GM23338 (cell line): Measurements from ENCODE around the gene ADCYAP1R1. TPM values are rescaled to one million over a fixed set of nuclear protein-coding genes. Genes with fewer than 3 reads are reported as not detected.
A peak's percentile ranks its signal among the peaks of the same experiment; 100 is the strongest.

Experiments used
- ATAC-seq: fragments of 200-7000 bp; cut with Tn5 transposase; 3 replicates; pipeline ENCODE4 v1.9.1; 2020
- DNase-seq: peaks from one replicate; pipeline ENCODE4 v3.0.0-alpha.2; 2015; ENCODE audit warnings: low spot score
- H2AFZ ChIP-seq: fragments of 200-600 bp; sonication (generic); 2 replicates; pipeline ENCODE4 v1.8.0; 2016; ENCODE audit warnings: antibody characterized with exemption, mild to moderate bottlenecking, moderate library complexity
- H3F3A ChIP-seq: fragments of 200-600 bp; sonication (generic); replicated peaks from 2 replicates; pipeline ENCODE4 v1.8.0; 2017; ENCODE audit warnings: antibody characterized with exemption, mixed run types, low read depth
- H3K27ac ChIP-seq: fragments of 200-600 bp; sonication (generic); 2 replicates; pipeline ENCODE4 v1.6.1; 2016; ENCODE audit warnings: low read depth
- H3K27me3 ChIP-seq: fragments of 200-600 bp; sonication (generic); 2 replicates; pipeline ENCODE4 v1.8.0; 2016; ENCODE audit warnings: mild to moderate bottlenecking, mixed run types, moderate library complexity; ENCODE audit not compliant: insufficient read depth
- H3K36me3 ChIP-seq: fragments of 200-600 bp; sonication (generic); 2 replicates; pipeline ENCODE4 v1.8.0; 2016; ENCODE audit warnings: mild to moderate bottlenecking; ENCODE audit not compliant: insufficient read depth
- H3K4me1 ChIP-seq: fragments of 200-600 bp; sonication (generic); 2 replicates; pipeline ENCODE4 v1.8.0; 2016; ENCODE audit warnings: mild to moderate bottlenecking, moderate library complexity; ENCODE audit not compliant: insufficient read depth
- H3K4me2 ChIP-seq: fragments of 200-600 bp; sonication (generic); 2 replicates; pipeline ENCODE4 v1.7.1; 2017; ENCODE audit warnings: mixed run types
- H3K4me3 ChIP-seq: fragments of 200-600 bp; sonication (generic); 2 replicates; pipeline ENCODE4 v1.6.1; 2016; ENCODE audit warnings: mixed run types
- H3K79me2 ChIP-seq: fragments of 200-600 bp; sonication (generic); replicated peaks from 2 replicates; pipeline ENCODE4 v1.8.0; 2017; ENCODE audit warnings: mild to moderate bottlenecking; ENCODE audit not compliant: insufficient read depth
- H3K9me2 ChIP-seq: fragments of 200-600 bp; sonication (generic); 2 replicates; pipeline ENCODE4 v1.8.0; 2017; ENCODE audit not compliant: insufficient read depth
- H4K20me1 ChIP-seq: fragments of 200-600 bp; sonication (generic); replicated peaks from 2 replicates; pipeline ENCODE4 v1.8.0; 2017; ENCODE audit warnings: mild to moderate bottlenecking; ENCODE audit not compliant: insufficient read depth
- H3K27ac Mint-ChIP-seq: 2 replicates; pipeline ENCODE4 v1.8.0; 2020; ENCODE audit warnings: inconsistent platforms, mild to moderate bottlenecking, moderate library complexity, mixed read lengths
- H3K27me3 Mint-ChIP-seq: 3 replicates; pipeline ENCODE4 v1.8.0; 2022; ENCODE audit warnings: low read depth, mild to moderate bottlenecking, moderate library complexity, mixed read lengths, inconsistent platforms; ENCODE audit not compliant: insufficient read depth, poor library complexity
- H3K36me3 Mint-ChIP-seq: 3 replicates; pipeline ENCODE4 v1.8.0; 2021; ENCODE audit warnings: low read depth, mild to moderate bottlenecking, inconsistent platforms, moderate library complexity, mixed read lengths
- H3K4me1 Mint-ChIP-seq: 3 replicates; pipeline ENCODE4 v1.8.0; 2020; ENCODE audit warnings: mild to moderate bottlenecking, inconsistent platforms, mixed read lengths
- H3K4me3 Mint-ChIP-seq: 3 replicates; pipeline ENCODE4 v1.8.0; 2021; ENCODE audit warnings: moderate library complexity, mild to moderate bottlenecking, inconsistent platforms, mixed read lengths
- H3K9me3 Mint-ChIP-seq: 3 replicates; pipeline ENCODE4 v1.8.0; 2020; ENCODE audit warnings: moderate library complexity, mild to moderate bottlenecking, inconsistent platforms, mixed read lengths
- CREB1 ChIP-seq: fragments of 250-450 bp; sonication (Bioruptor Pico); IDR thresholded peaks from 2 replicates; pipeline ENCODE4 v1.5.0; 2020; ENCODE audit warnings: low read depth, mild to moderate bottlenecking, moderate library complexity
- CTCF ChIP-seq, 2 experiments: fragments of 200-600 bp in 1 of 2; sonication (generic) in 1 of 2; conservative IDR thresholded peaks; 2 replicates each; pipeline versions ENCODE4 v1.5.1 to v1.6.1; 2016 to 2017; ENCODE audit warnings: antibody characterized with exemption in 2 of 2, low read depth in 2 of 2, mild to moderate bottlenecking in 2 of 2, moderate library complexity in 1 of 2
- ETS1 ChIP-seq: IDR thresholded peaks from 2 replicates; pipeline ENCODE4 v1.6.1; 2016; ENCODE audit warnings: antibody characterized with exemption
- EZH2 ChIP-seq: fragments of 200-600 bp; sonication (generic); IDR thresholded peaks from one replicate; pipeline ENCODE4 v1.8.0; 2017; ENCODE audit warnings: antibody characterized with exemption, mild to moderate bottlenecking, low read depth; ENCODE audit not compliant: unreplicated experiment
- EZH2phosphoT487 ChIP-seq: fragments of 200-600 bp; sonication (generic); IDR thresholded peaks from one replicate; pipeline ENCODE4 v1.8.1; 2018; ENCODE audit warnings: antibody characterized with exemption; ENCODE audit not compliant: unreplicated experiment
- JUNB ChIP-seq: IDR thresholded peaks from one replicate; pipeline ENCODE4 v1.6.1; 2016; ENCODE audit warnings: antibody characterized with exemption; ENCODE audit not compliant: unreplicated experiment
- POLR2AphosphoS5 ChIP-seq: IDR thresholded peaks from 2 replicates; pipeline ENCODE4 v1.6.1; 2016; ENCODE audit warnings: antibody characterized with exemption, low read depth
- REST ChIP-seq: IDR thresholded peaks from one replicate; pipeline ENCODE4 v1.6.1; 2018; ENCODE audit warnings: antibody characterized with exemption; ENCODE audit not compliant: unreplicated experiment
- STAT1 ChIP-seq: IDR thresholded peaks from one replicate; pipeline ENCODE4 v1.6.1; 2016; ENCODE audit warnings: antibody characterized with exemption; ENCODE audit not compliant: unreplicated experiment
- ZNF114 ChIP-seq: fragments of 250-450 bp; sonication (Bioruptor Pico); IDR thresholded peaks from 2 replicates; pipeline ENCODE4 v1.5.0; 2020; ENCODE audit warnings: mild to moderate bottlenecking, moderate library complexity
- polyA plus RNA-seq: library from polyadenylated mRNA; unstranded; fragments of >200 nt; fragmentation: Nextera tagmentation; extraction: Ambion mirVana; gene quantifications from 2 replicates; pipeline ENCODE4 v1.2.1, GENCODE V29; 2016
- total RNA-seq: library from RNA; depleted of rRNA; stranded (reverse); fragments of >200 nt; shearing (Covaris generic); gene quantifications from 2 replicates; pipeline ENCODE4 v1.2.3, GENCODE V29; 2014

The ADCYAP1R1 gene
- total and polyA plus RNA-seq, 2 experiments from 2014 or later, result 1.8 to 10.6 TPM

- Histone ChIP-seq H3K4me3 (no peak overlapping the region), H3K79me2 (no peaks in the 10 kb centered on the region; the same call in 1 of the 2 replicates), H3K36me3 (no peaks in the 10 kb centered on the region), H3K27me3 (peaks cover 29% of the 10 kb centered on the region), H3K4me2 (no peak overlapping the region), H4K20me1 (no peaks in the 10 kb centered on the region), H3F3A (0 out of 2 replicates have a peak, but pooled peaks cover 4% of the 10 kb centered on the region), H3K9me2 (no peaks in the 10 kb centered on the region), H3K4me1 (peaks cover 10% of the 10 kb centered on the region), H3K27ac (no peak overlapping the region), H2AFZ (no peak overlapping the region)
- Mint-ChIP-seq H3K27ac (no peak overlapping the region), H3K4me3 (no peak overlapping the region), H3K27me3 (peaks cover 26% of the 10 kb centered on the region), H3K4me1 (peaks cover 14% of the 10 kb centered on the region), H3K9me3 (no peaks in the 10 kb centered on the region), H3K36me3 (no peaks in the 10 kb centered on the region)
- TF ChIP-seq EZH2phosphoT487, result no peak
- no peak for TF ChIP-seq ETS1
- no peak for TF ChIP-seq STAT1
- TF ChIP-seq ZNF114 (CRISPR knock-in tag), result no peak
- no peak for TF ChIP-seq CTCF (conservative IDR thresholded peaks at IDR 0.05; ENCODE audit: low read depth in 2 of 2)
- no peak for TF ChIP-seq POLR2AphosphoS5
- TF ChIP-seq EZH2, result no peak
- ATAC-seq (no peak), DNase-seq (no peak)
Measured at GRCh38 chr7:31049005-31049765, 2.9 kb upstream of the ADCYAP1R1 start.

- peak overlapping the region; percentile 81 for H3K4me3 ChIP-seq
- peaks cover 10% of the 10 kb centered on the region for H3K4me1 ChIP-seq
- H2AFZ ChIP-seq, result peak overlapping the region; percentile 89; the same call in 1 of the 2 replicates
- H3K27ac Mint-ChIP-seq, result no peak overlapping the region
- ATAC-seq, result peak; percentile 12
- no peaks in the 10 kb centered on the region for H3K9me3 Mint-ChIP-seq
- H4K20me1 ChIP-seq, result no peaks in the 10 kb centered on the region
- no peaks in the 10 kb centered on the region for H3K9me2 ChIP-seq
- TF ChIP-seq STAT1 (no peak), CTCF (conservative IDR thresholded peaks at IDR 0.05; ENCODE audit: low read depth in 2 of 2) (no peak), REST (no peak), CREB1 (CRISPR knock-in tag) (no peak), JUNB (no peak), EZH2phosphoT487 (no peak), POLR2AphosphoS5 (no peak), EZH2 (peak; percentile 36), ZNF114 (CRISPR knock-in tag) (no peak)
- no peak for DNase-seq
- H3K4me3 Mint-ChIP-seq, result peak overlapping the region; percentile 73
- peaks cover 30% of the 10 kb centered on the region for H3K27me3 Mint-ChIP-seq
- H3F3A ChIP-seq, result 0 out of 2 replicates have a peak, but pooled peaks cover 4% of the 10 kb centered on the region
- peaks cover 25% of the 10 kb centered on the region for H3K4me1 Mint-ChIP-seq
- no peaks in the 10 kb centered on the region; the same call in 1 of the 2 replicates for H3K79me2 ChIP-seq
- no peak overlapping the region for H3K27ac ChIP-seq
- peaks cover 31% of the 10 kb centered on the region for H3K27me3 ChIP-seq
- no peaks in the 10 kb centered on the region for H3K36me3 ChIP-seq
- peak overlapping the region; percentile 91 for H3K4me2 ChIP-seq
- H3K36me3 Mint-ChIP-seq, result no peaks in the 10 kb centered on the region
Measured at GRCh38 chr7:31052487-31052840, 356 bp downstream of the ADCYAP1R1 start.
